GM19467 (cell line): ENCODE data around the gene TFEC.
"Not testable (repeated sequence)": the region's sequence is repeated elsewhere in the genome, so short reads cannot be mapped to it uniquely, and the experiment has no call there.

Experiments used
- ATAC-seq: cut with Tn5 transposase; IDR thresholded peaks from one replicate; pipeline ENCODE4 v1.9.1; 2021; ENCODE audit warnings: mild to moderate bottlenecking, moderate library complexity; ENCODE audit not compliant: unreplicated experiment

TFEC gene

DNA sequence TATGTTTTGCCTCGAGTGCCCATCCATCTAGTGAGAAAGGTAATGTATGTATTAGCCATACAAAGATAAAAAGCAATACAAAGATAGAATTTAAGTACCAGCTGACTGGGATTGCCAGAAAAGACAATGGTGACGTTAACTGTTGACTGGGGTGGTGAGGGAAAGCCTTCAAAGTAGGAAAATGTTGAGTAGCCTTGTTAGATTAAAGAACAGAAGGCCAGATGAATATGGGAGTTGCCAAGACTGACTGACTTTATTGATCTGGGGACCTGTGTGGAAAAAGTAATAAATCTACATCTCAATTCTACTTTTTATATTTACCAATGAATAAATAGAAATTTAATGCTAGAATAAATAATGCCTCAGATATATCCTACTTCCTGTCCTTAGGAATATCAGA, 97.7 kb downstream of the TFEC start:
- no peak for ATAC-seq

DNA sequence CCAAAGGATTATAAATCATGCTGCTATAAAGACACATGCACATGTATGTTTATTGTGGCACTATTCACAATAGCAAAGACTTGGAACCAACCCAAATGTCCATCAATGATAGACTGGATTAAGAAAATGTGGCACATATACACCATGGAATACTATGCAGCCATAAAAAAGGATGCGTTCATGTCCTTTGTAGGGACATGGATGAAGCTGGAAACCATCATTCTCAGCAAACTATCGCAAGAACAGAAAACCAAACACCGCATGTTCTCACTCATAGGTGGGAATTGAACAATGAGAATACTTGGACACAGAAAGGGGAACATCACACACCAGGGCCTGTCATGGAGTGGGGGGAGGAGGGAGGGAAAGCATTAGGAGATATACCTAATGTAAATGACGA, 100.4 kb downstream of the TFEC start:
- ATAC-seq = not testable (repeated sequence)

GRCh38 chr7:115929736-115930135, 100.8 kb downstream of the TFEC start:
- not testable (repeated sequence) for ATAC-seq

GRCh38 chr7:115924411-115924810, 106.2 kb downstream of the TFEC start:
- no peak for ATAC-seq

- ATAC-seq = no peak
These were observed 110.2 kb downstream of the TFEC start for GRCh38 chr7:115920367-115920766.

GRCh38 chr7:115914951-115915350, 115.6 kb downstream of the TFEC start:
- no peak for ATAC-seq

- no peak for ATAC-seq
These were observed 119.1 kb downstream of the TFEC start for GRCh38 chr7:115911465-115911864.

- no peak for ATAC-seq
These were observed 119.9 kb downstream of the TFEC start for GRCh38 chr7:115910541-115911164.

DNA sequence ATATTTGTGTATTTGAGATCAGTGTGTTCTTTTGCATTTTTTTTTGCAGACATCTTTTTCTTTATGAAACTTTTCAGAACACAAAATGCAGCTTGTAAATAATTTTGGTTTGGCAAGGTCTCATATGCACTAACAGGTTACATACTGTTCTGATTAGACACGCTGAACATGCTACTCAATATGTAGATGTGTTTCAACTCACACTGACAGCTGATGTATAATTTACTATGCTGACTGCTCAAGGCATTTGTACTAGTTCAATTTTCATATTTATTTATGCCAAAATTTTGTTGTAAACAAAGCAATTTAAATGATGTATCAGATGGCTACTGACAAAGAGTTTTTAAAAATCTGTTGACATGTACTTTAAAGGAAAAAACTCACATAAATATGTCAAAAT, 123.8 kb downstream of the TFEC start:
- no peak for ATAC-seq

- ATAC-seq = no peak
These were observed 140.9 kb downstream of the TFEC start for GRCh38 chr7:115889669-115889984.

DNA sequence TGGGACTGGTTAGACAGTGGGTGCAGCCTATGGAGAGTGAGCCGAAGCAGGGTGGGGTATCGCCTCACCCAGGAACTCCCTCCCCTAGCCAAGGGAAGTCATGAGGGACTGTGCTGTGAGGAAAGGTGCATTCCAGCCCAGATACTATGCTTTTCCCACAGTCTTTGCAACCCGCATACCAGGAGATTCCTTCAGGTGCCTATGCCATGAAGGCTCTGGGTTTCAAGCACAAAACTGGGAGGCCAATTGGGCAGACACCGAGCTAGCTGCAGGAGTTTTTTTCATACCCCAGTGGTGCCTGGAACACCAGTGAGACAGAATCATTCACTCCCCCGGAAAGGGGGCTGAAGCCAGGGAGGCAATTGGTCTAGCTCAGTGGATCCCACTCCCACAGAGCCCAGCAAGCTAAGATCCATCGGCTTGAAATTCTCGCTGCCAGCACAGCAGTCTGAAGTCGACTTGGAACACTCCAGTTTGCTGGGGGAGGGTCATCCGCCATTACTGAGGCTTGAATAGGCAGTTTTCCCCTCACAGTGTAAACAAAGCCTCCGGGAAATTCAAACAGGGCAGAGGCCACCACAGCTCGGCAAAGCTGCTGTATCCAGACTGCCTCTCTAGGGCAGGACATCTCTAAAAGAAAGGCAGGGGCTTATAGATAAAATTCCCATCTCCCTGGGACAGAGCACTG, 141.4 kb downstream of the TFEC start:
- no peak for ATAC-seq

GRCh38 chr7:115885550-115885949, 145.0 kb downstream of the TFEC start:
- no peak for ATAC-seq
